OCI-LY1 (cell line): ENCODE results near the gene INPP5K.

Experiments used
- EZH2 ChIP-seq: fragments of 200-600 bp; sonication (generic), shearing (Covaris generic); IDR thresholded peaks from 2 replicates; pipeline ENCODE4 v1.8.0; 2017; ENCODE audit warnings: borderline replicate concordance, mixed run types, mild to moderate bottlenecking, antibody characterized with exemption, low read length, moderate library complexity, mixed read lengths
- TF ChIP-seq, protein P1 (sequence below): fragments of 200-600 bp; sonication (generic), shearing (Covaris generic); IDR thresholded peaks from 2 replicates; pipeline ENCODE4 v1.5.1; 2017; ENCODE audit warnings: mild to moderate bottlenecking, antibody characterized with exemption, low read length, moderate library complexity, mixed read lengths

DNA sequence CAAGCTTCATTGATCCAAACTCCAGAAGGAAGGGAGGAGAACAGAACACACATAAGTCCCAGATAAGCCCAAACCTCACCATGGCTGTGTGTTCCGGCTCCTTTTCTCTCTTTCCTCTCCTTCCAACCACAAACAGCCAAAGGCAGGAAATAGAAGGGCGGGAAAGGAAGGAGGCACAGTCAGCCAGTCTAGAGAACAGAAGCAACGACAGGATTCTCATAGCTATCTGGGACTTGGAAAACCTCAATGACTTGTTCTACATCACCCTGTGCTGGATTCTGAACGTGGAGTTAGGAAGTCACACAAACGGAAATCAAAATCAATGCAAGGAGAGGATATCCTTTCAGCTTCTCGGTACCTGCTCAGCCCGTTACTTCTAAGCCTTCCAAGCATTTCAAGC, 69.4 kb downstream of the INPP5K start:
- TF ChIP-seq, protein P1, sequence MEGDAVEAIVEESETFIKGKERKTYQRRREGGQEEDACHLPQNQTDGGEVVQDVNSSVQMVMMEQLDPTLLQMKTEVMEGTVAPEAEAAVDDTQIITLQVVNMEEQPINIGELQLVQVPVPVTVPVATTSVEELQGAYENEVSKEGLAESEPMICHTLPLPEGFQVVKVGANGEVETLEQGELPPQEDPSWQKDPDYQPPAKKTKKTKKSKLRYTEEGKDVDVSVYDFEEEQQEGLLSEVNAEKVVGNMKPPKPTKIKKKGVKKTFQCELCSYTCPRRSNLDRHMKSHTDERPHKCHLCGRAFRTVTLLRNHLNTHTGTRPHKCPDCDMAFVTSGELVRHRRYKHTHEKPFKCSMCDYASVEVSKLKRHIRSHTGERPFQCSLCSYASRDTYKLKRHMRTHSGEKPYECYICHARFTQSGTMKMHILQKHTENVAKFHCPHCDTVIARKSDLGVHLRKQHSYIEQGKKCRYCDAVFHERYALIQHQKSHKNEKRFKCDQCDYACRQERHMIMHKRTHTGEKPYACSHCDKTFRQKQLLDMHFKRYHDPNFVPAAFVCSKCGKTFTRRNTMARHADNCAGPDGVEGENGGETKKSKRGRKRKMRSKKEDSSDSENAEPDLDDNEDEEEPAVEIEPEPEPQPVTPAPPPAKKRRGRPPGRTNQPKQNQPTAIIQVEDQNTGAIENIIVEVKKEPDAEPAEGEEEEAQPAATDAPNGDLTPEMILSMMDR = no peak
- TF ChIP-seq EZH2 = no peak
